HG02981 (cell line): Measurements from ENCODE around the gene FAM53B.

ENCODE experiments used
- ATAC-seq: cut with Tn5 transposase; IDR thresholded peaks from one replicate; pipeline ENCODE4 v1.9.1; 2021; ENCODE audit warnings: mild to moderate bottlenecking, moderate library complexity; ENCODE audit not compliant: unreplicated experiment

FAM53B gene

GRCh38 chr10:124728830-124729661 is 15.1 kb downstream of the FAM53B start:
- no peak for ATAC-seq

- no peak for ATAC-seq
Observed at GRCh38 chr10:124728071-124728829, 15.9 kb downstream of the FAM53B start.

GRCh38 chr10:124727361-124727960 is 16.7 kb downstream of the FAM53B start:
- no peak for ATAC-seq

GRCh38 chr10:124725791-124726190 is 18.4 kb downstream of the FAM53B start:
- ATAC-seq: no peak

- ATAC-seq: no peak
Observed at GRCh38 chr10:124725171-124725631, 19.0 kb downstream of the FAM53B start.

GRCh38 chr10:124724279-124725027 is 19.7 kb downstream of the FAM53B start:
- no peak for ATAC-seq

- ATAC-seq: no peak
Observed at GRCh38 chr10:124723826-124724225, 20.4 kb downstream of the FAM53B start.

- peak; percentile 61 for ATAC-seq
Observed at GRCh38 chr10:124722798-124723783, 21.1 kb downstream of the FAM53B start.

GRCh38 chr10:124721330-124722045 is 22.7 kb downstream of the FAM53B start:
- ATAC-seq: no peak

GRCh38 chr10:124719213-124719851 is 24.8 kb downstream of the FAM53B start:
- peak; percentile 43 for ATAC-seq

GRCh38 chr10:124717911-124718741 is 26.1 kb downstream of the FAM53B start:
- ATAC-seq: peak; percentile 64

GRCh38 chr10:124717041-124717757 is 27.0 kb downstream of the FAM53B start:
- ATAC-seq: no peak

GRCh38 chr10:124716369-124716768 is 27.8 kb downstream of the FAM53B start:
- ATAC-seq: no peak

- no peak for ATAC-seq
Observed at GRCh38 chr10:124715439-124715838, 28.7 kb downstream of the FAM53B start.

GRCh38 chr10:124713679-124714255 is 30.4 kb downstream of the FAM53B start:
- ATAC-seq: no peak

GRCh38 chr10:124712704-124713407 is 31.3 kb downstream of the FAM53B start:
- no peak for ATAC-seq
